Renal cortical epithelial cell (primary cell): ENCODE results near the gene EEF1E1. TPM values are rescaled to one million over a fixed set of nuclear protein-coding genes. Genes with fewer than 3 reads are reported as not detected.
"Not testable (repeated sequence)": the region's sequence is repeated elsewhere in the genome, so short reads cannot be mapped to it uniquely, and the experiment has no call there.

ENCODE experiments used
- DNase-seq: peaks from one replicate; pipeline ENCODE4 v3.0.0-alpha.2; 2011; ENCODE audit warnings: low read depth
- total RNA-seq: library from RNA; depleted of rRNA; stranded (reverse); fragments of >200 nt; gene quantifications from 2 replicates; pipeline ENCODE4 v1.2.3, GENCODE V29; 2014

EEF1E1 gene
- total RNA-seq, 1 donor from 2014 or later: 124 TPM

DNA sequence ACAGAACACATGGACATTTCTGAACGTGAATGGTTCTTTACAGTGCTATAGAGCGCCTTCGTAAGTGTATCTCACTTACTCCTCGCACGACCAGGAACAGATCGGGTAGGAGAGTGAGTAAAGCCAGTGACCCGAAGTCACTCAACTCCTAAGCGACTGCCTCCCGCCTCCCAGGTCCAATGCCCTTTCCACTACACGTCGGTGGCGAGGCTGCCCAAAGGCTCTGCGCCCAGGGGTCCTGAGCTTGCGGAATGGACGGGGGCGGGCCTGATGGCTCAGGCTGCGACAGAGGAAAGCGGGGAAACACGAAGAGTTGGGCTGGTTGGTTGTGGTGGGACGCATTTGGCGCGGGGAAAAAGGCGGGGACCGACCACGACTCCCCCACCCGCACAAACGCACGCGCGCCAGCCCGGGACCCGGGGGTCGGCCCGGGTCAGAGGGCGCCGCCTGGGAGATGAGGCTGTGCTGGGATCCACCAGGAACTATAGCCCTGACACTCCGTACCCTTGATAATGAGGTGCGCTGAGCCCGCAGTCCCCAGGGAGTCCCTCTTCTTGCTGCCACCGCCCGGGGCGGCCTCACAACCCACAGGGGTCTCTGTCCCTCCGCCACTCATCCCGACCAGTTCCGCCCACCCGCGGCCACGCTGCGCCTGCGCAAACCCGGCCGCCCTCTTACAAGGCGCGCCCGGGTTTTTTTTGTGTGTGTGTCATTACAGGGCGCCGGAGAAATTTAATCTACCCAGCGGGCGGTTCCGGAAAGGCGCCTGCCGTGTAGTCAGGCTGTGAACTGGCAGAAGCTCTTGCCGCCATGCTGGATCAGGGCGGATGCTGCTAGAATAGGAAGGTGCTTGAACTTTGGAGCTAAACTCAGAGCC is 38.3 kb downstream of the EEF1E1 start, which contains the start of gene BLOC1S5:
TSS of gene BLOC1S5 (minus strand) at position 629 of the 877 bp plus-strand sequence. CDS start at position 616, 13 bp downstream.
- peak; percentile 96 for DNase-seq

DNA sequence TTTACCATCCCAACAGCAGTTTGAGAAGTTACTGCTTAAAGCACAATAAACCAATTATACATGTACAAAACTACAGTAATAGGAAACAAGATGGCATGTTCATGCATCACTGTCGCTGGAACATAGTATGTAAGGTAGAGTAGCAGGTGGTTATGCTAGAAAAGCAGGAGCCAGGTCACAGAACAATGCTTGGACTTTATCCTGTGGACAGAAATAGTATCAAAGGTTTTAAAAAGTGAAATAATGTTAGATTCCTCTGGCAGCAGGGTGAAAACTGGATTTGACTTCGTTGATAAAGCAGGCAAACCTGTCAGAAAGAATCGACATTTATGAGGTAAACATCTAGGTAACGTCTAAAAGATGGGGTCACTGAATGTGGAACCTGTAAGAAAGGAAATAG is 40.6 kb downstream of the EEF1E1 start:
- no peak for DNase-seq

DNA sequence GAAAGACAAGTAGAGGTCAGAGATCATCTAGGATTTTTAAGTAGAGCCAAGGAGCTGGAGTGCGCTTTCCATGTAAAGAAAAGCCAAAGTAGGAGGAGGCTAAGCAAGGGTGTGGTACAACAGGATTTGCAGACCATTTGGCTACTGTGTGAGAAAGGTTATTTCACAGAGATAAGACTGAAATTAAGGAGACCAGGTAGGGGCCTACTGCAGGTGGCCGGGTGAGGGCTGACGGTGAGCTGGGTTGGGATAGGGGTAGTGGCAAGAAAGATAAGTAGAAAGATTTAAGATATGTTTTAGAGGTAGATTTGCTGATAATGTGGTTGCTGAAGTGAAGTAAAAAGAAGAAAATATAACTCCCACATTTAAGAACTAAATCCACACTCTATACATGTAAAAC is 42.0 kb downstream of the EEF1E1 start:
- DNase-seq: no peak

DNA sequence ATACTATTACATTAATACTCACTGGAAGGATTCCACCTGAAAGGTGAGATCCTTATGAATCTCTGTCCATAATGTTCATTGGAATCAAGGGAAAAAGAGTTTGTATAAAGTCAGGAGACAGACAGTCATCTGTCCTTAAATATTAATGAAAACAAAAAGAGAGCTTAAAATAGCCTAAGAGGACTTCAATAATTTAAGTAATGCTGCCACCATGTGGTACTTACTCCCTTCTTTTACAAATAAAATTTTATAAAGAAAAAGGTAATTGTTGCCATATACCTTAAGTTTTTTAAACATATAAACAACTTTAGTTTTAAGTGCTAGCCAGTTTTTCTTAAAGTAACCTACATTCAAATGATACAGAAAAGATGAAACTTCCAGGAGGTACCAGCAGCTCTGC is 43.2 kb downstream of the EEF1E1 start:
- DNase-seq: peak; percentile 75

DNA sequence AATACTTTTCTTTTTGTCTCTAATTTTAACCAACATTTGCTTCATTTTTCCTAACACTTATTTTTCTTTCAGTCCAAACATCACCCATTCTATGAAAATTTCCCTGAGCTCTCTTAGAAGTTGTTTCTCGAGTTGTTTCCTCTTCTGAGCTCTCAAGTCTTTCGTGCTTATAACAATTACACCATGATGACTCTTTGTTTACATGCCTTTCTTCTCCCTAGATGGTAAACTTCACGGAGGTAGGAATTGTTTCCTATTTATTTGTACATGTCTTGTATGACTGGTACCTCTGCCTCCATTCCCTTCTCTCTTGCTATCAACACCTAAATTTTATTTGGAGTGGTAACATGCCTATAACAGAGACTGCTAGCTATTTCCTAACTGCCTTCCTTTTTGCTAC is 44.6 kb downstream of the EEF1E1 start:
- DNase-seq: no peak

DNA sequence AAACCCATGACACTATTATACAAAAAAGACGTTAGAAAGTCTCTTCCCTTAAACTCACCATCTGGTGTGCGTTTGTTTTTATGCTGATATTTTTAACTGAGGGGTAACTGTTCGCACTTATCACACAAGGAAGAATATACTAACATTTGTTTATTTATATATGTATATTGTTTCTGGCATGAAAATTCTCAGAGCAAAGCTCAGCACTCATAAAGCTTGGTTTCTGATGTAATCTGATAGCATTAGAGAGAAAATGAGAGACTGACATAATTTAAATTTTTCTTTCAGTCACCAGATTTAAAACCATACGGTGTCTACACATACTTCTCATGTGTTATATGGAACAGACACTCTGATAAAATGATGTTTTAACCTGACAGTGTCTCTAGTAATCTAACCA is 45.1 kb downstream of the EEF1E1 start:
- DNase-seq: no peak

DNA sequence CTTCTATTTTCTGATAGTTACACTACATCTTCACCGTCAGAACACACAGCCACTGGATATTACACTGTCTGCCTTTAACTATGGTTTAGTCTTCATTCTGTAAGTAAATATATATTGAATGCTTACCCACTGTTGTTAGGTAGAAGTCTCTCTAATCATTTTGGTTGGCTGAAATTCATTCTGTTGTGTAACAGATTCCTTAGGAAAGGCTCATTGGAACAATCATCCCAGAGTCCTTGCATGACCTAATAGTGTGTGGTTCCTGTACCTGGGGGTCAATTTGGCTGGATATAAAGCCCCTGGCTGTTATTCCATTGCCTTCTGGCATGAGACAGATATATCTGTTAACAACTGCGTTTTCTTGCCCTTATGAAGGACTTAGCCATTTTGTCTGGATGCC is 48.1 kb downstream of the EEF1E1 start:
- peak; percentile 51 for DNase-seq

DNA sequence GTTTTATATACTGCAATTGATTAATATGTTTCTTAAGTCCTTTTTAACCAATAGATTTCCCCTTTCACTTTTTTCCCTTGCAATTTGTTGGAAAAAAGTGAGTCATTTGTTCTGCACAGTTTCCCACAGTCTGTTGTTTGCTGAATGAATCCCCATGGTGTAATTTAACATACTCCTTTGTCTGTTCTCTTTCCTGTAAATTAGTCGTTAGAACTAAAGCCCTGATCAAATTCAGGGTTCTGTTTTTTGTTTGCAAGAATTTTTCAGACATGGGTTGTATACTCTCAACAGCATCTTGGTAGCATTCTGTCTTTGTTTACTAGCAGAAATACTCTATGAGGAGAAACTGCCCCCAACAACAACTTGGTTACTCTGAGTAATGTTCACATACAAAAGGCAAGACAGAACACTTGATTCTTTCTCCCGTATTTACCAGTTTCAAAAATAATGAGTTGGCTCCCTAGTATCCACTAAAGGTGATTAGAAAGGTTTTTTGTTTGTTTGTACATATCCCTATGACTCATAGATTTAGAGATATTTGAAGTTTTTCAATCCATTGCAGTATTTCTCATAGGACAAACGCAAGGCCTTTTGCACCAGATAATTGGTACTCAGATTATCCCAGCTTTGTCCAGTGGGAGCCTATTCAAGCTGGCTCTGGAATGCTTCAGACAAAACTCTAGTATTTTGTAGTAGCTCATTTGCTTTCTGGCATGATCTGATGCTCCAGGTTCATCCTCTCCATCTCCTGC is 54.6 kb downstream of the EEF1E1 start:
- peak; percentile 86 for DNase-seq

DNA sequence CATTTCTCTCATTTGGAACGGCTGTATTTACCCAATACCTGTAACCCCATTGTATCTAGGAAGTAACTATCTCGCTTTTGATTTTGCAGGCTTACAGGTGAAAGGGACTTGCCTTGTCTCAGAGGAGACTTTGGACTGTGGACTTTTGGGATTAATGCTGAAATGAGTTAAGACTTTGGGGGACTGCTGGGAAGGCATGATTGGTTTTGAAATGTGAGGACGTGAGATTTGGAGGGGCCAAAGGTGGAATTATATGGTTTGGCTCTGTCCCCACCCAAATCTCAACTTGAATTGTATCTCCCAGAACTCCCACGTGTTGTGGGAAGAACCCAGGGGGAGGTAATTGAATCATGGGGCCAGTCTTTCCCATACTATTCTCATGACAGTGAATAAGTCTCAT is 56.6 kb downstream of the EEF1E1 start:
- not testable (repeated sequence) for DNase-seq

DNA sequence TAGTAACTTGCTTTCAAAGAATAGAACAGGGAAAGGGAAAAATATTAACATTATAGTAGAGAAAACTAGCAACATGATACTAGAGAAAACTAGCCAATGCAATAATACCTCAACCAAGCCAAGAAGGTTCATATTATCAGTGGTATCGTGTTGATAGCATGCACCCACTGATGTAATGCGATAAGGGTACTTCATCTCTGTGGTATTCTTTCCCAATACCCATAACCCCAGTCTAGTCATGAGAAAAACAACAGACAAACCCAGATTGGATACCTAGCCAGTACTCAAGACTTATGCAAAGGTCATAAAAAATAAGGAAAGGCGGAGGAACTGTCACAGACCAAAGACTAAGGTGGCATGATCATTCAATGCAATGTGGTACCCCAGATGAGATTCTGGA is 59.1 kb downstream of the EEF1E1 start:
- DNase-seq: no peak

DNA sequence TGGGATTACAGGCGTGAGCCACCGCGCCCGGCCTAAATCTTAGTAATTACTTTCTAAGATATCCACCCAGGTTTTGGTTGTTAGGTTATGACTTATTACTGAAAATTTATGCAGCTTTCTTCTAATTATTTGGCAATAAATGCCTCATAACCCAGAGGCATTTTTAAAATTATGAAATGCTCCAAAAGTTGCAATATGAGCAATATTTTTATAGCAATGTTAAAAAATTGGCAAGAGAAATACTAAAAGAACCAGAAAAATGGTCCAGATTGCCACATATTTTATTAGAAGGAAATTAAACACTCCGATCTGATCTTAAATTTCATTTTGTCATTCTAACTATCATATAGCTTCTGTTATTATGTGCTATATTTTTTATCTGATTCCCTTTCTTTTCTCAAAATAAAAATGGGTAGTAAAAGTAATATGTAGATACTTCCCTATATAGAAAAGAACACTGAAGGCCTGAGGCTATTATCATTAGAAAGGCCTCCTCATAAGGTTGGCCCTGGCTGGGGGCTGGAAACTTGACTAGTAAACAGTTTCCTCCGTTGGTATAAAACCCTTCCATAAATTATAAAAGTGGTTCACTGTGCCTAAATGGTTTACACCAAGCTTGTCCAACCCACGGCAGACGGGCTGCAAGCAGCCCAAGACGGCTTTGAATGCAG is 60.3 kb downstream of the EEF1E1 start:
- no peak for DNase-seq

DNA sequence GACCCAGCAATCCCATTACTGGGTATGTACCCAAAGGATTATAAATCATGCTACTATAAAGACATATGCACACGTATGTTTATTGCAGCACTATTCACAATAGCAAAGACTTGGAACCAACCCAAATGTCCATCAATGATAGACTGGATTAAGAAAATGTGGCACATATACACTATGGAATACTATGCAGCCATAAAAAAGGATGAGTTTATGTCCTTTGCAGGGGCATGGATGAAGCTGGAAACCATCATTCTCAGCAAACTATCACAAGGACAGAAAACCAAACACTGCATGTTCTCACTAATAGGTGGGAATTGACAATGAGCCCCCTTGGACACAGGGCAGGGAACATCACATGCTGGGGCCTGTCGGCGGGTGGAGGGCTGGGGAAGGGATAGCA is 68.2 kb downstream of the EEF1E1 start:
- DNase-seq: not testable (repeated sequence)

DNA sequence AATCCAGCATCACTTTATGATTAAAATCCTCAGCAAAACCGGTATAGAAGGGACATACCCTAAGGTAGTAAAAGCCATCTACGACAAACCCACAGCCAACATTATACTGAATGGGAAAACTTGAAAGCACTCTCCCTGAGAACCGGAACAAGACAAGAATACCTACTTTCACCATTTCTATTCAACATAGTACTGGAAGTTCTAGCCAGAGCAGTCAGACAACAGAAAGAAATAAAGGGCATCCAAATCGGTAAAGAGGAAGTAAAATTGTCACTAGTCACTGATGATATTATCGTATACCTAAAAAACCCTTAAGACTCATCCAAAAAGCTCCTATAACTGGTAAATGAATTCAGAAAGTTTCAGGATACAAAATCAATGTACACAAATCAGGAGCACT is 71.4 kb downstream of the EEF1E1 start:
- DNase-seq: no peak

Other genes with a start within 250 kb of the EEF1E1 start
- gene TXNDC5, start 191.8 kb downstream of the EEF1E1 start, total RNA-seq: 301 and 340 TPM in 2 replicates
- 23.8 and 41.3 TPM in 2 replicates for gene BLOC1S5, start 38.2 kb downstream of the EEF1E1 start, total RNA-seq